Gastrocnemius medialis (tissue), 4 donors: ENCODE data around the gene GRIN3A.
"Not testable (repeated sequence)": the region's sequence is repeated elsewhere in the genome, so short reads cannot be mapped to it uniquely, and the experiment has no call there.

Source experiments
- CTCF ChIP-seq, 5 experiments: fragments of 450-650 bp in 3 of 5; fragments of 200-600 bp in 2 of 5; sonication (generic) in 2 of 5; IDR thresholded peaks in 4 of 5; conservative IDR thresholded peaks in 1 of 5; 1 replicate in 4 of 5; 2 replicates in 1 of 5; pipeline ENCODE4 v1.5.1; 2016 to 2019; ENCODE audit warnings: antibody characterized with exemption in 5 of 5, mild to moderate bottlenecking in 3 of 5, moderate library complexity in 3 of 5
- POLR2A ChIP-seq, 2 donors: fragments of 450-650 bp; IDR thresholded peaks; one replicate each; pipeline ENCODE4 v1.6.1; 2017; ENCODE audit warnings: antibody characterized with exemption in 2 of 2, mild to moderate bottlenecking in 2 of 2, moderate library complexity in 2 of 2

GRCh38 chr9:101724271-101724670 lies 14.2 kb downstream of the GRIN3A start:
- not testable (repeated sequence) for TF ChIP-seq CTCF (IDR thresholded peaks at IDR 0.05 in 4 of 5, conservative IDR thresholded peaks at IDR 0.05 in 1 of 5); POLR2A (IDR thresholded peaks at IDR 0.05)
